SK-N-SH treated with all-trans-retinoic acid at 6 μM for 48 hours (cell line): ENCODE results near the gene BTN2A1.

Source experiments
- ARNTL ChIP-seq: fragments of 450-650 bp; formaldehyde crosslinking; IDR thresholded peaks from 2 replicates; pipeline ENCODE4 v1.5.0; 2020; ENCODE audit warnings: low read depth, mild to moderate bottlenecking, moderate library complexity, borderline replicate concordance
- CREB5 ChIP-seq: fragments of 250-450 bp; sonication (Bioruptor Pico); IDR thresholded peaks from 2 replicates; pipeline ENCODE4 v1.5.1; 2020; ENCODE audit warnings: low read depth, mild to moderate bottlenecking, moderate library complexity
- CSDC2 ChIP-seq: fragments of 250-450 bp; sonication (Bioruptor Pico); IDR thresholded peaks from 2 replicates; pipeline ENCODE4 v1.5.0; 2020; ENCODE audit warnings: mild to moderate bottlenecking, moderate library complexity
- CSRNP3 ChIP-seq: fragments of 250-450 bp; sonication (Bioruptor Pico); IDR thresholded peaks from 2 replicates; pipeline ENCODE4 v1.5.1; 2021; ENCODE audit warnings: mild to moderate bottlenecking, moderate library complexity
- ESRRG ChIP-seq: fragments of 250-450 bp; sonication (Bioruptor Pico); IDR thresholded peaks from 2 replicates; pipeline ENCODE4 v1.6.1; 2021; ENCODE audit warnings: mild to moderate bottlenecking
- ISL1 ChIP-seq: fragments of 250-450 bp; sonication (Bioruptor Pico); IDR thresholded peaks from 2 replicates; pipeline ENCODE4 v2.1.2; 2022; ENCODE audit warnings: mild to moderate bottlenecking, moderate library complexity
- OSR1 ChIP-seq: fragments of 250-450 bp; sonication (Bioruptor Pico); IDR thresholded peaks from 2 replicates; pipeline ENCODE4 v1.8.0; 2022; ENCODE audit warnings: moderate library complexity, mild to moderate bottlenecking, inconsistent platforms
- PATZ1 ChIP-seq: fragments of 250-450 bp; sonication (Bioruptor Pico); IDR thresholded peaks from 2 replicates; pipeline ENCODE4 v1.8.0; 2020; ENCODE audit warnings: mild to moderate bottlenecking, moderate library complexity, borderline replicate concordance
- RARB ChIP-seq: fragments of 250-450 bp; sonication (Bioruptor Pico); IDR thresholded peaks from 2 replicates; pipeline ENCODE4 v1.8.0; 2021; ENCODE audit warnings: mild to moderate bottlenecking, moderate library complexity
- TCF4 ChIP-seq: fragments of 250-450 bp; sonication (Bioruptor Pico); IDR thresholded peaks from 2 replicates; pipeline ENCODE4 v1.8.0; 2021; ENCODE audit warnings: mild to moderate bottlenecking, moderate library complexity, borderline replicate concordance
- ZC3H10 ChIP-seq: fragments of 250-450 bp; sonication (Bioruptor Pico); IDR thresholded peaks from 2 replicates; pipeline ENCODE4 v1.5.1; 2021; ENCODE audit warnings: mild to moderate bottlenecking, moderate library complexity
- ZFP3 ChIP-seq: fragments of 250-450 bp; sonication (Bioruptor Pico); IDR thresholded peaks from 2 replicates; pipeline ENCODE4 v1.5.0; 2020; ENCODE audit warnings: mild to moderate bottlenecking, moderate library complexity
- ZNF8 ChIP-seq: fragments of 450-650 bp; formaldehyde crosslinking; IDR thresholded peaks from 2 replicates; pipeline ENCODE4 v1.5.0; 2020; ENCODE audit warnings: mild to moderate bottlenecking, moderate library complexity

- TF ChIP-seq ARNTL (CRISPR knock-in tag) (no peak), ISL1 (CRISPR knock-in tag) (no peak), RARB (CRISPR knock-in tag) (no peak), ESRRG (CRISPR knock-in tag) (no peak), CREB5 (CRISPR knock-in tag) (no peak), ZC3H10 (CRISPR knock-in tag) (no peak), PATZ1 (CRISPR knock-in tag) (no peak), TCF4 (no peak), CSDC2 (CRISPR knock-in tag) (no peak), ZFP3 (CRISPR knock-in tag) (no peak), CSRNP3 (CRISPR knock-in tag) (no peak), OSR1 (CRISPR knock-in tag) (no peak), ZNF8 (CRISPR knock-in tag) (no peak)
Observed at GRCh38 chr6:26416288-26416687, 41.5 kb upstream of the BTN2A1 start.
